ENCODE measurements around the gene SETD7. TPM values are rescaled to one million over a fixed set of nuclear protein-coding genes. Genes with fewer than 3 reads are reported as not detected.
A peak's percentile ranks its signal among the peaks of the same experiment; 100 is the strongest.

Gene SETD7
- total and polyA plus RNA-seq, 2 donors (not counting 3 experiments of a cell fraction or from before 2014, with no cell fraction given): 18.8 to 39.9 TPM

GRCh38 chr4:139515531-139515958 lies 40.5 kb downstream of the SETD7 start:
- H3K9me3 ChIP-seq (replicated peaks; ENCODE audit: control insufficient read depth, insufficient read depth, low read length): no peaks in the 10 kb centered on the region
- BruUV-seq (replicated peaks): no TSS peak
- no peaks in the 10 kb centered on the region for H4K20me1 ChIP-seq (replicated peaks; ENCODE audit: control insufficient read depth, extremely low read depth, insufficient read depth, low read length)
- no peak overlapping the region for H3K9ac ChIP-seq (replicated peaks; ENCODE audit: extremely low read depth, insufficient read depth, low read length)
- dilution Hi-C loops (cut with MboI; ENCODE audit: extremely low pct_ligation_motif_present, low sequenced_read_pairs): no loop called here
- FAIRE-seq (no peak), DNase-seq (ENCODE audit: low read depth, low spot score) (no peak)
- no peak overlapping the region for H3K4me2 ChIP-seq (ENCODE audit: insufficient read depth, low read length)
- no peaks in the 10 kb centered on the region for H3K9me1 ChIP-seq (replicated peaks; ENCODE audit: control insufficient read depth, extremely low read depth, insufficient read depth, low read length)
- no peaks in the 10 kb centered on the region for H3K79me2 ChIP-seq (ENCODE audit: control insufficient read depth, insufficient read depth, low read length)
- no peak overlapping the region for H3K4me3 ChIP-seq (replicated peaks in 1 of 3; ENCODE audit: insufficient read depth in 1 of 3, low read depth in 1 of 3, low read length in 3 of 3)
- intact Hi-C loops (cut with micrococcal nuclease): no loop called here
- peaks cover 7 to 25% of the 10 kb centered on the region in 2 experiments for H3K36me3 ChIP-seq (ENCODE audit: control insufficient read depth in 2 of 2, extremely low read depth in 1 of 2, insufficient read depth in 2 of 2, low read length in 2 of 2)
- no peak overlapping the region for H3K27ac ChIP-seq (ENCODE audit: insufficient read depth, low read depth, low read length)
- POLR2A ChIA-PET: no interaction called here
- TF ChIP-seq POLR2AphosphoS5 (IDR thresholded peaks at IDR 0.05; ENCODE audit: insufficient read depth, low read depth, low read length) (no peak), MYC (IDR thresholded peaks at IDR 0.05; ENCODE audit: low read depth, low read length) (no peak)
- H3K27me3 ChIP-seq (ENCODE audit: control insufficient read depth in 2 of 2, insufficient read depth in 2 of 2, low read length in 2 of 2): no peaks in the 10 kb centered on the region
- no peaks in the 10 kb centered on the region for H3K4me1 ChIP-seq (ENCODE audit: control insufficient read depth, extremely low read depth, insufficient read depth, low read length)
- CTCF ChIA-PET: interaction anchor here (0.7 kb wide), 1 partner anchor 76 kb away, joined by 5 read pairs; no protein-coding TSS in a partner anchor
- no peak overlapping the region for H2AFZ ChIP-seq (ENCODE audit: low read depth, low read length)

DNA sequence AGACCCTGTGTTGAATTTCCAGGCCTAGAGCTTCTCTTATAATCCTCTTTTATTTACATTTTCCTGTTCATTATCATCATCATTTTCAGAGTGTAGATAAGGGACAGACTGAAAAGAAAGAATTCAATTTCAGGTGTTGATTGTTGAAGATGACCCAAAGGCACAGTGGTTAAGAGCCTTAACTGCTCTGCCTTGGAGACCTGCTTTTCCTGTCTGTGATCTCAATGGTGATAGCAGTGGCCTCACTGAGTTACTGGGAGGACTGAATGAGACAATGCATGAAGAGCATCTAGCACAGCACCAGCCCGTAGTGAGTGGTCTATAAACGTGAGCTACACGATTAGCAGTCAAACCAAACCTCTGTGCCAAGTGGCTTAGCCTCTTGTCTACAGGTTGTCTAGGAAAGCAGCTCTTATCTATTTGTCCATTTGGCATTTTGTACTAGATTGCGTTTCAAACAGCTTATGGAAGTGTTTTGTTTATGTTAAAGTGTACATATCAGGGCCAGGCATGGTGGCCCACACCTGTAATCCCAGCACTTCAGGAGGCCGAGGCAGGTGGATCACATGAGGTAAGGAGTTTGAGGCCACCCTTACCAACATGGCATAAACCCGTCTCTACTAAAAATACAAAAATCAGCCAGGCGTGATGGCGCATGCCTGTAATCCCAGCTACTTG lies 41.5 kb downstream of the SETD7 start:
- intact Hi-C loops (cut with micrococcal nuclease): no loop called here
- FAIRE-seq: peak; percentile 18

More for the DNA sequence above, 41.5 kb downstream of the SETD7 start:
- ChIA-PET POLR2A (no interaction called here), CTCF (interaction anchor here (3.8 kb wide), 1 partner anchor 17 kb away, joined by 18 read pairs; no protein-coding TSS in a partner anchor)
- Histone ChIP-seq H3K9me3 (replicated peaks; ENCODE audit: control insufficient read depth, insufficient read depth, low read length) (no peaks in the 10 kb centered on the region), H3K9ac (replicated peaks; ENCODE audit: extremely low read depth, insufficient read depth, low read length) (no peak overlapping the region), H3K4me3 (replicated peaks in 1 of 3; ENCODE audit: insufficient read depth in 1 of 3, low read depth in 1 of 3, low read length in 3 of 3) (no peak overlapping the region), H3K27me3 (ENCODE audit: control insufficient read depth in 2 of 2, insufficient read depth in 2 of 2, low read length in 2 of 2) (no peaks in the 10 kb centered on the region), H2AFZ (ENCODE audit: low read depth, low read length) (no peak overlapping the region), H3K79me2 (ENCODE audit: control insufficient read depth, insufficient read depth, low read length) (no peaks in the 10 kb centered on the region), H4K20me1 (replicated peaks; ENCODE audit: control insufficient read depth, extremely low read depth, insufficient read depth, low read length) (no peaks in the 10 kb centered on the region), H3K4me2 (ENCODE audit: insufficient read depth, low read length) (no peak overlapping the region), H3K9me1 (replicated peaks; ENCODE audit: control insufficient read depth, extremely low read depth, insufficient read depth, low read length) (no peaks in the 10 kb centered on the region), H3K4me1 (ENCODE audit: control insufficient read depth, extremely low read depth, insufficient read depth, low read length) (no peaks in the 10 kb centered on the region), H3K27ac (ENCODE audit: insufficient read depth, low read depth, low read length) (no peak overlapping the region), H3K36me3 (ENCODE audit: control insufficient read depth in 2 of 2, extremely low read depth in 1 of 2, insufficient read depth in 2 of 2, low read length in 2 of 2) (peaks cover 13 to 28% of the 10 kb centered on the region in 2 experiments)
- DNase-seq (ENCODE audit: low read depth, low spot score): no peak
- BruUV-seq (replicated peaks): no TSS peak
- dilution Hi-C loops (cut with MboI; ENCODE audit: extremely low pct_ligation_motif_present, low sequenced_read_pairs): no loop called here
- TF ChIP-seq MYC (IDR thresholded peaks at IDR 0.05; ENCODE audit: low read depth, low read length): no peak

All from endothelial cell of umbilical vein (primary cell).